A549 treated with AZD9567 at 1 μM for 4 hours (cell line): ENCODE data around the gene OSER1. TPM values are rescaled to one million over a fixed set of nuclear protein-coding genes. Genes with fewer than 3 reads are reported as not detected.

Experiments used
- total RNA-seq: library from RNA; stranded (reverse); fragments of 200-300 nt; extraction: Qiagen RNA extraction; gene quantifications from 5 replicates; pipeline ENCODE4 v1.2.3, GENCODE V29; 2022; ENCODE audit not compliant: insufficient read depth

OSER1 gene
- total RNA-seq = 49.6 to 60.7 TPM (median 54.0 TPM) in 5 replicates

DNA sequence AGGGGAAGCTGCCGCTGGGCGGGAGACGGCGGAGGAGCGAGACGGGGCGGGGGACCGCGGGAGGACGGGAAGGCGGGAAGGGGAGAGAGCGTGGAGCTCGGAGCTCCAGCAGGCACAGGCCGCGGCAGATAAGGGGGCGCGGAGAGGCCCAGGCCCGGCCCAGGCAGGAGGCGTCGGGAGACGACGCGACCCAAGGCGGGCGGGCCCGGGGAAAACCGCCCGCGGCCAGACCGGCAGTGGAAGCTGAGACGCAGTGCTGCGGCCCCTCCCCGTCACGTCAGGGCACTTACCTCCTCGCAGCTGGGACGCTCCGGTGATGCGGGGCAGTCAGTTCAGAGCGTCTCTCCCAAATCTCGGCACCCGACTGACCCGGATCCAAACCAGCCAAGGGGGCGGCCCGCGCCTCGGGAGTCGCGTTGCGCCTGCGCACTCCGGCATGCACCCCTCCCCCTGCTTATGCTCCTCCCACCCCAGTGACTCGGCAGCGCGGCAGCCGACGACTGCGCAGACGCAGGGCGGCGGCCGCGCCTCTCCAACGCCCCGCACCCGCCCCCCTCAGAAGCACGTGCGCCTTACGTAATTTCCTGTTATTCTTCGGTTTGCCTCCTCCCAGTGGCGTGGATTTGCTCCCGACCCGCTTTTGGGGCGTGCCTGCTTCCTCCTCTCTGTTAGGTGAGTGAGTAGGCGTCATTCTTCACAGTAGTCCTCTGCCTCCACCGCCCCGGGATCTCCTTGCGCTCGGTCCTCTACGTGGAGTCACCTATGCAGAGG is at the start of gene OSER1:
OSER1 (minus strand) TSS at position 366 of the 771 bp plus-strand sequence. CDS start 3,814 bp downstream, outside the sequence.

DNA sequence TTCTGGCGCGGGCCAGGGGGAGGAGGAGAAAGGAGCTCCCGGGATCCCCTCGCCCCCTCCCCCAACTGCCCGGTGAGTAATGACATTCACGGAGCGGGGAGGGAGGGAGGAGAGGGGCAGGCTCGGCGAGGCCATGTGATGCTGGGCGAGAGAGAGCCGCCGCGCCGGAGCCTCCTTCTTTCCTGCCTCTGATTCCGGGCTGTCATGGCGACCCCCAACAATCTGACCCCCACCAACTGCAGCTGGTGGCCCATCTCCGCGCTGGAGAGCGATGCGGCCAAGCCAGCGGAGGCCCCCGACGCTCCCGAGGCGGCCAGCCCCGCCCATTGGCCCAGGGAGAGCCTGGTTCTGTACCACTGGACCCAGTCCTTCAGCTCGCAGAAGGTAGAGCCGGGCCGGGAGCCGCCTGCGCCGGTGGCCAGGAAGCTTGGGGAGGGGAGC is 36.6 kb upstream of the OSER1 start, which contains the start of gene GDAP1L1:
GDAP1L1 (plus strand) TSS at position 178 of the 441 bp plus-strand sequence; CDS start at position 205, 27 bp downstream.

DNA sequence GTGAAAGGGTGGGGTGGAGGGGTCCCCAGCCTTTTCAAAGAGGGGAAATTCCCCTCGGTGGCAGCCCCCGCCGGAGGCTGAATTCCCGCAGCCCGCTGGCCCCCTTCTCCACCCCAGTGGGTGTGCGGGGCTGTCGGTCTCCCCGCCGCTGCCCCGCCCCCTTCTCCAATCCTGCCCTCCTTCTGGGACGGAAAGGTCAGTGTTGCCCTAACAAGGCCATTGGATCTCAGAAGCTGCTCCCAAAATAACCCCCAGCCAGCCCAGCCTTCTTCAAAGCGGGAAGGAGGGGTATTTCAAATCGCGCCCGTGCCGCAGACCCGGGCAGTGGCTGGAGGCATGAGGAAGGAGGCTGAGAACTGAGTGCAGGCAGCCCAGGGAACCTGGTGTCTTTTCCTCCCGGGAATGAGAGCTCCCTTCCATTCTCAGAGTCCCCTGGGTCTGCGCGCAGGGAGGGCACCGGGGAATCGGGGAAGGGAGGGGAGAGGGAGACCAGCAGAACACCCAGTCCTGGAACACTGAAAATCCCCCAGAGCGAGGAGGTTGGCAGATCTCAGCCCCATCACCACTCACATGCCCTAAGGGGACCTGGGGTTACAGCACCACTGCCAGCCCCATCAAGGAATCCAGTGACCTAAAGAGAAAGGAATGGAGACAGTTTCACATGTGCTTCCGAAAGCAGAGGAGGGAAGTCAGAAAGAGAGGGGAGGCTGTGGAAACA is 23.4 kb downstream of the OSER1 start, which contains the start of gene JPH2:
JPH2 (minus strand) TSS at position 135 of the 718 bp plus-strand sequence. CDS start 483 bp downstream, outside the sequence.

Other genes with a start within 250 kb of the OSER1 start
- 3.3 to 4.8 TPM (median 3.8 TPM) in 5 replicates for gene JPH2, start 23.6 kb downstream of the OSER1 start, total RNA-seq
- gene GDAP1L1, start 36.5 kb upstream of the OSER1 start, total RNA-seq = 0.26 TPM in 1 of 5 replicates, not detected in the others
- gene FITM2, start 100.4 kb upstream of the OSER1 start, total RNA-seq = 8.4 to 9.9 TPM (median 9.0 TPM) in 5 replicates
- 0.11 to 0.41 TPM (median 0.17 TPM) in 4 of 5 replicates, not detected in the other for gene R3HDML, start 126.3 kb upstream of the OSER1 start, total RNA-seq
- 13.5 to 15.7 TPM (median 15.1 TPM) in 5 replicates for gene HNF4A, start 144.9 kb upstream of the OSER1 start, total RNA-seq